HepG2 (cell line): ENCODE measurements around the gene BMP2K. TPM values are rescaled to one million over a fixed set of nuclear protein-coding genes. Genes with fewer than 3 reads are reported as not detected.

ENCODE experiments used
- ATAC-seq: fragments of 200-7000 bp; cut with Tn5 transposase; 3 replicates; pipeline ENCODE4 v1.9.1; 2020; ENCODE audit warnings: mild to moderate bottlenecking, moderate library complexity
- BruUV-seq: library from RNA; stranded (reverse); fragments of 400-500 nt; replicated peaks from 2 replicates; lab custom pipeline; 2021; lab: Mats Ljungman, UMichigan
- CTCF ChIA-PET: fragments of 300-600 bp; formaldehyde crosslinking; extraction: SDS; loops from one replicate; lab custom pipeline; 2021; ENCODE audit warnings: low total read pairs, inconsistent platforms, low intra/inter-chr PET ratio; lab: Yijun Ruan, JAX
- POLR2A ChIA-PET: fragments of 350-600 bp; sonication (Branson Sonifier 250); formaldehyde crosslinking; loops from one replicate; lab custom pipeline; 2020; ENCODE audit warnings: antibody characterized with exemption, inconsistent platforms; lab: Yijun Ruan, JAX
- DNase-seq: peaks from one replicate; pipeline ENCODE4 v3.0.0-alpha.2; 2015; ENCODE audit warnings: low spot score
- FAIRE-seq: peaks from 3 replicates; lab custom pipeline; 2011; peaks lifted over from hg19 to GRCh38; lab: Jason Lieb, UNC
- H2AFZ ChIP-seq: one replicate; pipeline ENCODE4 v1.6.1; 2011; ENCODE audit warnings: low read length, inconsistent platforms
- H3K27ac ChIP-seq: fragments of 300-600 bp; 3 replicates; pipeline ENCODE4 v1.8.0; 2011; ENCODE audit warnings: mixed run types, mild to moderate bottlenecking, mixed read lengths, low read length, inconsistent platforms; ENCODE audit not compliant: insufficient read depth; ENCODE audit errors: extremely low read length
- H3K27me3 ChIP-seq, 2 experiments: fragments of 200-600 bp in 1 of 2; 2 replicates in 1 of 2; 3 replicates in 1 of 2; pipeline versions ENCODE4 v1.6.0 to v1.8.0; 2011; ENCODE audit warnings: low read length in 2 of 2, mild to moderate bottlenecking in 2 of 2, moderate library complexity in 2 of 2, inconsistent platforms in 1 of 2; ENCODE audit not compliant: insufficient read depth in 2 of 2, control insufficient read depth in 1 of 2
- H3K36me3 ChIP-seq, 2 experiments: fragments of 200-600 bp in 1 of 2; replicated peaks in 1 of 2; 2 replicates in 1 of 2; 3 replicates in 1 of 2; pipeline versions ENCODE4 v1.5.1 to v1.8.0; 2011; ENCODE audit warnings: low read length in 2 of 2, inconsistent platforms in 1 of 2; ENCODE audit not compliant: insufficient read depth in 2 of 2, control insufficient read depth in 1 of 2
- H3K4me1 ChIP-seq: 2 replicates; pipeline ENCODE4 v1.5.1; 2012; ENCODE audit warnings: low read length, inconsistent platforms; ENCODE audit not compliant: insufficient read depth
- H3K4me2 ChIP-seq: 2 replicates; pipeline ENCODE4 v1.6.0; 2011; ENCODE audit warnings: low read depth, low read length, inconsistent platforms
- H3K4me3 ChIP-seq, 3 experiments: fragments of 200-600 bp in 1 of 3; sonication (generic), shearing (Covaris generic) in 1 of 3; replicated peaks in 1 of 3; 2 replicates each; pipeline ENCODE4 v1.5.1; 2011 to 2016; ENCODE audit warnings: low read length in 3 of 3, inconsistent platforms in 2 of 3, low read depth in 2 of 3, mild to moderate bottlenecking in 2 of 3, control low read depth in 1 of 3, mixed read lengths in 1 of 3; ENCODE audit not compliant: insufficient read depth in 1 of 3
- H3K79me2 ChIP-seq: one replicate; pipeline ENCODE4 v1.6.1; 2011; ENCODE audit warnings: low read length, inconsistent platforms; ENCODE audit not compliant: insufficient read depth
- H3K9ac ChIP-seq: 2 replicates; pipeline ENCODE4 v1.6.0; 2011; ENCODE audit warnings: mild to moderate bottlenecking, low read depth, low read length, inconsistent platforms; ENCODE audit not compliant: insufficient read depth
- H3K9me3 ChIP-seq: 2 replicates; pipeline ENCODE4 v1.5.1; 2012; ENCODE audit warnings: mild to moderate bottlenecking, low read length
- H4K20me1 ChIP-seq: 2 replicates; pipeline ENCODE4 v1.6.0; 2011; ENCODE audit warnings: inconsistent platforms, mild to moderate bottlenecking, low read length, moderate library complexity; ENCODE audit not compliant: insufficient read depth
- CTCF ChIP-seq: sonication (generic); formaldehyde crosslinking; IDR thresholded peaks from 2 replicates; pipeline ENCODE4 v1.5.0; 2020; ENCODE audit warnings: mild to moderate bottlenecking, missing genetic modification reagents, moderate library complexity
- IKZF1 ChIP-seq: fragments of 450-650 bp; IDR thresholded peaks from 2 replicates; pipeline ENCODE4 v1.7.1; 2016
- RFXAP ChIP-seq: sonication (generic); formaldehyde crosslinking; IDR thresholded peaks from 2 replicates; pipeline ENCODE4 v1.4.0; 2020; ENCODE audit warnings: missing genetic modification reagents, borderline replicate concordance
- SMC3 ChIP-seq: IDR thresholded peaks from 2 replicates; pipeline ENCODE4 v1.6.1; 2011; ENCODE audit warnings: low read length, improper control_type of control experiment
- STAG1 ChIP-seq: sonication (generic); formaldehyde crosslinking; IDR thresholded peaks from 2 replicates; pipeline ENCODE4 v1.4.0; 2020; ENCODE audit warnings: missing genetic modification reagents
- TP53 ChIP-seq: sonication (generic); formaldehyde crosslinking; conservative IDR thresholded peaks from 2 replicates; pipeline ENCODE4 v1.4.0; 2020; ENCODE audit warnings: missing genetic modification reagents
- ZFP91 ChIP-seq: sonication (generic); formaldehyde crosslinking; IDR thresholded peaks from 2 replicates; pipeline ENCODE4 v1.9.0; 2022; ENCODE audit warnings: missing genetic modification reagents, mild to moderate bottlenecking, borderline replicate concordance
- ZNF3 ChIP-seq: IDR thresholded peaks from 2 replicates; pipeline ENCODE4 v1.7.0; 2017; ENCODE audit warnings: inconsistent platforms
- ZNF33A ChIP-seq: sonication (generic); formaldehyde crosslinking; IDR thresholded peaks from 2 replicates; pipeline ENCODE4 v1.5.1; 2020; ENCODE audit warnings: missing genetic modification reagents, mild to moderate bottlenecking, moderate library complexity, borderline replicate concordance
- ZNF761 ChIP-seq: sonication (generic); formaldehyde crosslinking; conservative IDR thresholded peaks from 2 replicates; pipeline ENCODE4 v1.4.0; 2020; ENCODE audit warnings: mild to moderate bottlenecking, missing genetic modification reagents
- WGBS: methylation state at CpG from one replicate; pipeline ENCODE4 v1.1.6; 2017; ENCODE audit warnings: low lambda C conversion rate; 5-methylcytosine and 5-hydroxymethylcytosine counted together
- in situ Hi-C: cut with HindIII; loops from 2 replicates; pipeline ENCODE4 v1.10.0; 2017; ENCODE audit warnings: low pct_unique_long_range_greater_than_20kb; ENCODE audit not compliant: extremely low pct_ligation_motif_present
- intact Hi-C: fragments of 100-400 bp; cut with micrococcal nuclease; formaldehyde crosslinking; loops from one replicate; pipeline ENCODE4 v1.10.0; 2022; ENCODE audit not compliant: unreplicated experiment
- polyA plus RNA-seq, 8 experiments: library from polyadenylated mRNA; depleted of rRNA in 3 of 8; stranded (reverse) in 7 of 8; unstranded in 1 of 8; fragments of >200 nt; fragmentation: Illumina TruSeq in 4 of 8; extraction: Trizol in 4 of 8; gene quantifications; 2 replicates each; pipeline versions ENCODE4 v1.2.1 to v1.2.3, GENCODE V29; 2011 to 2016; ENCODE audit warnings: low read depth in 4 of 8, missing spikeins in 1 of 8, mixed read lengths in 1 of 8; ENCODE audit not compliant: insufficient read depth in 1 of 8
- total RNA-seq, 5 experiments: library from RNA; depleted of rRNA; stranded (reverse); fragments of >200 nt; fragmentation: Illumina TruSeq; extraction: Trizol; gene quantifications; 2 replicates each; pipeline ENCODE4 v1.2.3, GENCODE V29; 2016; ENCODE audit warnings: low read depth in 1 of 5
- TF ChIP-seq, protein P1 (sequence below): sonication (generic); formaldehyde crosslinking; IDR thresholded peaks from 2 replicates; pipeline ENCODE4 v1.4.0; 2020; ENCODE audit warnings: missing genetic modification reagents

BMP2K gene
- total and polyA plus RNA-seq, 2 of the 13 experiments (the other 11 are each of a cell fraction or from before 2014, with no cell fraction given) = 8.6 to 15.2 TPM

DNA sequence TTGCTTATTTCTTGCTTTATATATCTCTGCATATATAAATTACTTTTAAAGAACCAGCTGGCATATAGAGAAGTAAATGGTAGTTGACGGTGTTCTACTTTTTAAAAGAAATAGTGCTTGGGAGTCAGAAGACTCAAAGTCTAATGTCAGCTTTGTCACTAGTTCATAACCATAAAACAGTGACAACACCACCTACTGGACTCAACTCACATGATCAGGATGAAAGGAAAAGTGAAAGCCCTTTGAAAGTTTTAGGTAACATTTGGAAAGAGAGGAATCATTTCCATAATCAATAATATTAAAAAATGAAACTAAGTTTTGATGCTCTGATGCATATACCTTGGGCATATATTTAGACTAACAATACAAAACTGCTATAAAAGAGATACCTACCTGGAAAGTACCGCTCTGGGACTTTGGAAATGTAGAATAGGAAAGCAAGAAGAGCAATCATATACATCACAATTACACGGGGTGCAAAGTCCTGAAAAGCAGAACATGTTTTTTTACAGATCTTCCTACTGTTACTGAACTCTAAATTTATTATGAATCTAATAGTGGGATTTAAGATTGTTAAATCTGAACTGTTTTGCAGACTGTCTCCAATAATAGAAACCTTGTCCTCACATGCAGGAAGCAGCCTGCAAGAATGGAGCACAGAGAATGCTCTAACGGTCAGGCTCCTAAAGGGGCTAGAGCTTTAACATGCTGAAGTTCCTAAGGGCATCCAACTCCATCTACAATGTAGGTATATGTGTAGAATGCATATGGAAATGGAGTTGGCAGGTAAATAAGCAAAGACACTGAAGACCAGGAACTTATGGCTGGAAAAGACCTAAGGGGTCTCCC, 147.5 kb downstream of the BMP2K start:
- ChIA-PET POLR2A (no interaction called here), CTCF (no interaction called here)
- Histone ChIP-seq H3K27me3 (no peaks in the 10 kb centered on the region), H3K36me3 (peaks cover 0 to 2% of the 10 kb centered on the region in 2 experiments; a peak in 3 of 5 replicates), H3K9ac (no peak overlapping the region), H3K4me3 (no peak overlapping the region), H3K9me3 (no peaks in the 10 kb centered on the region), H3K79me2 (no peaks in the 10 kb centered on the region), H4K20me1 (no peaks in the 10 kb centered on the region), H3K4me2 (no peak overlapping the region), H3K27ac (no peak overlapping the region), H2AFZ (no peak overlapping the region), H3K4me1 (no peaks in the 10 kb centered on the region)
- intact Hi-C loops (no loop called here), in situ Hi-C loops (no loop called here)
- DNase-seq (peak; percentile 25), ATAC-seq (peak; percentile 67), FAIRE-seq (peak; percentile 26)
- TF ChIP-seq TP53 (CRISPR knock-in tag) (no peak), SMC3 (peak; percentile 12; the same call in 1 of the 2 replicates), CTCF (CRISPR knock-in tag) (peak; percentile 44), STAG1 (CRISPR knock-in tag) (peak; percentile 50)
- 67% methylated on average over 4 of the region's 4 CpGs for WGBS
- BruUV-seq = no TSS peak

- BruUV-seq = no TSS peak
- Histone ChIP-seq H3K4me3 (no peak overlapping the region), H4K20me1 (no peaks in the 10 kb centered on the region), H3K9me3 (no peaks in the 10 kb centered on the region), H3K9ac (no peak overlapping the region), H3K36me3 (peaks cover 0 to 2% of the 10 kb centered on the region in 2 experiments; a peak in 3 of 5 replicates), H3K27me3 (no peaks in the 10 kb centered on the region), H3K4me2 (no peak overlapping the region), H2AFZ (no peak overlapping the region), H3K27ac (no peak overlapping the region), H3K4me1 (no peaks in the 10 kb centered on the region), H3K79me2 (no peaks in the 10 kb centered on the region)
- POLR2A ChIA-PET = interaction anchor here (1.2 kb wide), 1 partner anchor 12 kb away, joined by 3 read pairs; the partner anchor contains the start of gene PAQR3
- FAIRE-seq (no peak), DNase-seq (no peak), ATAC-seq (no peak)
- CTCF ChIA-PET = no interaction called here
- 96% methylated on average over 1 of the region's 1 CpG for WGBS
- in situ Hi-C loops = no loop called here
- intact Hi-C loops = no loop called here
- no peak for TF ChIP-seq ZFP91
- no peak for TF ChIP-seq ZNF761 (CRISPR knock-in tag)
- no peak for TF ChIP-seq RFXAP (CRISPR knock-in tag)
- TF ChIP-seq, protein P1, sequence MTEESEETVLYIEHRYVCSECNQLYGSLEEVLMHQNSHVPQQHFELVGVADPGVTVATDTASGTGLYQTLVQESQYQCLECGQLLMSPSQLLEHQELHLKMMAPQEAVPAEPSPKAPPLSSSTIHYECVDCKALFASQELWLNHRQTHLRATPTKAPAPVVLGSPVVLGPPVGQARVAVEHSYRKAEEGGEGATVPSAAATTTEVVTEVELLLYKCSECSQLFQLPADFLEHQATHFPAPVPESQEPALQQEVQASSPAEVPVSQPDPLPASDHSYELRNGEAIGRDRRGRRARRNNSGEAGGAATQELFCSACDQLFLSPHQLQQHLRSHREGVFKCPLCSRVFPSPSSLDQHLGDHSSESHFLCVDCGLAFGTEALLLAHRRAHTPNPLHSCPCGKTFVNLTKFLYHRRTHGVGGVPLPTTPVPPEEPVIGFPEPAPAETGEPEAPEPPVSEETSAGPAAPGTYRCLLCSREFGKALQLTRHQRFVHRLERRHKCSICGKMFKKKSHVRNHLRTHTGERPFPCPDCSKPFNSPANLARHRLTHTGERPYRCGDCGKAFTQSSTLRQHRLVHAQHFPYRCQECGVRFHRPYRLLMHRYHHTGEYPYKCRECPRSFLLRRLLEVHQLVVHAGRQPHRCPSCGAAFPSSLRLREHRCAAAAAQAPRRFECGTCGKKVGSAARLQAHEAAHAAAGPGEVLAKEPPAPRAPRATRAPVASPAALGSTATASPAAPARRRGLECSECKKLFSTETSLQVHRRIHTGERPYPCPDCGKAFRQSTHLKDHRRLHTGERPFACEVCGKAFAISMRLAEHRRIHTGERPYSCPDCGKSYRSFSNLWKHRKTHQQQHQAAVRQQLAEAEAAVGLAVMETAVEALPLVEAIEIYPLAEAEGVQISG (CRISPR knock-in tag) = no peak
- no peak for TF ChIP-seq IKZF1
- no peak for TF ChIP-seq ZNF3 (CRISPR knock-in tag)
- TF ChIP-seq ZNF33A (CRISPR knock-in tag) = no peak
Measured at GRCh38 chr4:78926826-78927225, 150.7 kb downstream of the BMP2K start.
